SK-N-SH (cell line): Measurements from ENCODE around the gene ZFP42.

Source experiments
- CTCF ChIP-seq: fragments of 200-600 bp; sonication (generic); IDR thresholded peaks from 2 replicates; pipeline ENCODE4 v1.6.1; 2017; ENCODE audit warnings: antibody characterized with exemption, mild to moderate bottlenecking, moderate library complexity
- ELF1 ChIP-seq: IDR thresholded peaks from 2 replicates; pipeline ENCODE4 v1.4.0; 2012
- MXI1 ChIP-seq: IDR thresholded peaks from 2 replicates; pipeline ENCODE4 v1.6.1; 2012; ENCODE audit warnings: mild to moderate bottlenecking, low read depth, low read length, improper control_type of control experiment

GRCh38 chr4:187961171-187961570 lies 34.4 kb upstream of the ZFP42 start:
- TF ChIP-seq ELF1 (no peak), CTCF (no peak), MXI1 (no peak)
